Liver (tissue), 9 donors: ENCODE measurements around the gene DUSP21. TPM values are rescaled to one million over a fixed set of nuclear protein-coding genes. Genes with fewer than 3 reads are reported as not detected.

Experiments used
- DNase-seq: peaks from one replicate; pipeline ENCODE4 v3.0.0-alpha.2; 2017; ENCODE audit warnings: low spot score
- H3K27ac ChIP-seq, 2 donors: one replicate each; pipeline ENCODE4 v1.7.0; 2013; ENCODE audit warnings: inconsistent platforms in 2 of 2, low read length in 2 of 2, control low read depth in 1 of 2, low read depth in 1 of 2, mild to moderate bottlenecking in 1 of 2
- H3K27me3 ChIP-seq, 4 donors: one replicate each; pipeline versions ENCODE4 v1.6.1 to v1.7.0; 2013; ENCODE audit warnings: low read length in 3 of 4, inconsistent platforms in 1 of 4, mild to moderate bottlenecking in 1 of 4, moderate library complexity in 1 of 4; ENCODE audit not compliant: control insufficient read depth in 4 of 4, insufficient read depth in 4 of 4
- H3K36me3 ChIP-seq, 4 donors: one replicate each; pipeline versions ENCODE4 v1.6.1 to v1.7.0; 2013; ENCODE audit warnings: low read length in 3 of 4, mild to moderate bottlenecking in 3 of 4, low read depth in 1 of 4, moderate library complexity in 1 of 4; ENCODE audit not compliant: control insufficient read depth in 4 of 4, insufficient read depth in 3 of 4
- H3K4me1 ChIP-seq, 4 donors: one replicate each; pipeline versions ENCODE4 v1.6.1 to v1.7.0; 2013; ENCODE audit warnings: low read length in 3 of 4, mild to moderate bottlenecking in 3 of 4, moderate library complexity in 1 of 4; ENCODE audit not compliant: control insufficient read depth in 4 of 4, insufficient read depth in 4 of 4
- H3K4me3 ChIP-seq, 3 donors: one replicate each; pipeline versions ENCODE4 v1.6.1 to v1.7.0; 2013; ENCODE audit warnings: low read length in 3 of 3, control low read depth in 1 of 3, low read depth in 1 of 3, mild to moderate bottlenecking in 1 of 3
- H3K9ac ChIP-seq, 2 donors: one replicate each; pipeline ENCODE4 v1.7.0; 2013; ENCODE audit warnings: low read length in 2 of 2, mild to moderate bottlenecking in 2 of 2, moderate library complexity in 2 of 2, control low read depth in 1 of 2, low read depth in 1 of 2
- H3K9me3 ChIP-seq, 4 donors: one replicate each; pipeline versions ENCODE4 v1.6.1 to v1.7.0; 2013; ENCODE audit warnings: low read length in 3 of 4; ENCODE audit not compliant: control insufficient read depth in 4 of 4
- EGR1 ChIP-seq, 2 donors: IDR thresholded peaks; 2 replicates each; pipeline ENCODE4 v1.6.1; 2016 to 2018; ENCODE audit warnings: antibody characterized with exemption in 2 of 2, low read depth in 2 of 2
- FOXA1 ChIP-seq: IDR thresholded peaks from 2 replicates; pipeline ENCODE4 v1.6.1; 2016; ENCODE audit warnings: antibody characterized with exemption
- FOXA2 ChIP-seq: IDR thresholded peaks from 2 replicates; pipeline ENCODE4 v1.6.1; 2016; ENCODE audit warnings: antibody characterized with exemption
- GABPA ChIP-seq, 2 donors: IDR thresholded peaks in 1 of 2; conservative IDR thresholded peaks in 1 of 2; 2 replicates each; pipeline ENCODE4 v1.6.1; 2016; ENCODE audit warnings: antibody characterized with exemption in 2 of 2, mild to moderate bottlenecking in 1 of 2, moderate library complexity in 1 of 2
- HNF4A ChIP-seq, 2 donors: conservative IDR thresholded peaks; 2 replicates each; pipeline ENCODE4 v1.6.1; 2016; ENCODE audit warnings: antibody characterized with exemption in 2 of 2, mild to moderate bottlenecking in 2 of 2
- HNF4G ChIP-seq: IDR thresholded peaks from 2 replicates; pipeline ENCODE4 v1.6.1; 2016; ENCODE audit warnings: antibody characterized with exemption
- JUND ChIP-seq, 2 donors: IDR thresholded peaks; 2 replicates each; pipeline ENCODE4 v1.6.1; 2016; ENCODE audit warnings: antibody characterized with exemption in 2 of 2
- NR2F2 ChIP-seq: IDR thresholded peaks from 2 replicates; pipeline ENCODE4 v1.6.1; 2016; ENCODE audit warnings: antibody characterized with exemption
- RAD21 ChIP-seq, 2 donors: IDR thresholded peaks; 2 replicates each; pipeline ENCODE4 v1.6.1; 2016; ENCODE audit warnings: antibody characterized with exemption in 2 of 2, mild to moderate bottlenecking in 2 of 2
- RXRA ChIP-seq, 2 donors: IDR thresholded peaks; 2 replicates each; pipeline ENCODE4 v1.6.1; 2017 to 2018; ENCODE audit warnings: antibody characterized with exemption in 2 of 2, mild to moderate bottlenecking in 1 of 2
- TAF1 ChIP-seq: conservative IDR thresholded peaks from 2 replicates; pipeline ENCODE4 v1.6.1; 2016; ENCODE audit warnings: antibody characterized with exemption, mild to moderate bottlenecking
- YY1 ChIP-seq: IDR thresholded peaks from 2 replicates; pipeline ENCODE4 v1.6.1; 2016; ENCODE audit warnings: antibody characterized with exemption, mild to moderate bottlenecking
- WGBS: extraction: QIAGEN DNeasy Blood & Tissue Kit; methylation state at CpG from one replicate; pipeline ENCODE4 v1.1.7; 2013; 5-methylcytosine and 5-hydroxymethylcytosine counted together
- polyA plus RNA-seq, 2 donors: library from polyadenylated mRNA; stranded (reverse) in 1 of 2; unstranded in 1 of 2; fragments of 200-250 nt in 1 of 2; fragments of >200 nt in 1 of 2; fragmentation: Nextera tagmentation in 1 of 2; extraction: Ambion mirVana in 1 of 2; gene quantifications; one replicate each; pipeline versions ENCODE4 v1.2.1 to v1.2.3, GENCODE V29; 2013 to 2015
- total RNA-seq, 2 donors: library from RNA; depleted of rRNA; stranded (reverse); fragments of >200 nt; gene quantifications; one replicate each; pipeline ENCODE4 v1.2.3, GENCODE V29; 2014
- TF ChIP-seq, protein P1 (sequence below): fragments of 150-350 bp; IDR thresholded peaks from 2 replicates; pipeline ENCODE4 v1.5.1; 2017; ENCODE audit warnings: improper control_type of control experiment, low read depth, low read length; ENCODE audit not compliant: missing input control
- TF ChIP-seq, protein P2 (sequence below): IDR thresholded peaks from 2 replicates; pipeline ENCODE4 v1.6.1; 2016; ENCODE audit warnings: antibody characterized with exemption
- TF ChIP-seq, protein P3 (sequence below): IDR thresholded peaks from 2 replicates; pipeline ENCODE4 v1.6.1; 2016; ENCODE audit warnings: antibody characterized with exemption
- TF ChIP-seq, protein P4 (sequence below): IDR thresholded peaks from 2 replicates; pipeline ENCODE4 v1.6.1; 2016; ENCODE audit warnings: antibody characterized with exemption
- TF ChIP-seq, protein P5 (sequence below): IDR thresholded peaks from 2 replicates; pipeline ENCODE4 v1.6.1; 2016; ENCODE audit warnings: antibody characterized with exemption, mild to moderate bottlenecking
- donor health status: healthy.
- donor health status: healthy.
- donor health status: healthy.
- donor health status: healthy.
- donor health status: healthy.

Gene DUSP21
- total and polyA plus RNA-seq, 4 donors, result 1.6 TPM; not detected in 3

DNA sequence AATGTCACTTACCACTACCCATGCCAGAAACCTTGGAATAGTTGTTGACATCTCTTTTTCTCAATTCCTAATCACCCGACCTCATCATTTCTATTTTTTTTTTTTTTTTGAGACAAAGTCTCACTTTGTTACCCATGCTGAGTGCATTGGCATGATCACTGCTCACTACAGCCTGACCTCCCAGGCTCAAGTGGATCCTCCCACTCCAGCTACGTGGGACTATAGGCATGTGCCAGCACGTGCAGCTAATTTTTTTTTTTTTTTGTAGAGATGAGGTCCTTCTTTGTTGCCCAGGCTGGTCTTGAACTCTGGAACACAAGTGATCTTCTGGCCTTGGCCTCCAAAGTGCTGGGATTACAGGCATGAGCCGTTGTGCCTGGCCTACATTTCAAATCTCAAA is 41.1 kb downstream of the DUSP21 start (continued):
- TF ChIP-seq, protein P1, sequence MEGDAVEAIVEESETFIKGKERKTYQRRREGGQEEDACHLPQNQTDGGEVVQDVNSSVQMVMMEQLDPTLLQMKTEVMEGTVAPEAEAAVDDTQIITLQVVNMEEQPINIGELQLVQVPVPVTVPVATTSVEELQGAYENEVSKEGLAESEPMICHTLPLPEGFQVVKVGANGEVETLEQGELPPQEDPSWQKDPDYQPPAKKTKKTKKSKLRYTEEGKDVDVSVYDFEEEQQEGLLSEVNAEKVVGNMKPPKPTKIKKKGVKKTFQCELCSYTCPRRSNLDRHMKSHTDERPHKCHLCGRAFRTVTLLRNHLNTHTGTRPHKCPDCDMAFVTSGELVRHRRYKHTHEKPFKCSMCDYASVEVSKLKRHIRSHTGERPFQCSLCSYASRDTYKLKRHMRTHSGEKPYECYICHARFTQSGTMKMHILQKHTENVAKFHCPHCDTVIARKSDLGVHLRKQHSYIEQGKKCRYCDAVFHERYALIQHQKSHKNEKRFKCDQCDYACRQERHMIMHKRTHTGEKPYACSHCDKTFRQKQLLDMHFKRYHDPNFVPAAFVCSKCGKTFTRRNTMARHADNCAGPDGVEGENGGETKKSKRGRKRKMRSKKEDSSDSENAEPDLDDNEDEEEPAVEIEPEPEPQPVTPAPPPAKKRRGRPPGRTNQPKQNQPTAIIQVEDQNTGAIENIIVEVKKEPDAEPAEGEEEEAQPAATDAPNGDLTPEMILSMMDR, result no peak
- no peak for TF ChIP-seq FOXA2
- TF ChIP-seq, protein P2, sequence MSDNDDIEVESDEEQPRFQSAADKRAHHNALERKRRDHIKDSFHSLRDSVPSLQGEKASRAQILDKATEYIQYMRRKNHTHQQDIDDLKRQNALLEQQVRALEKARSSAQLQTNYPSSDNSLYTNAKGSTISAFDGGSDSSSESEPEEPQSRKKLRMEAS, result no peak

DNA sequence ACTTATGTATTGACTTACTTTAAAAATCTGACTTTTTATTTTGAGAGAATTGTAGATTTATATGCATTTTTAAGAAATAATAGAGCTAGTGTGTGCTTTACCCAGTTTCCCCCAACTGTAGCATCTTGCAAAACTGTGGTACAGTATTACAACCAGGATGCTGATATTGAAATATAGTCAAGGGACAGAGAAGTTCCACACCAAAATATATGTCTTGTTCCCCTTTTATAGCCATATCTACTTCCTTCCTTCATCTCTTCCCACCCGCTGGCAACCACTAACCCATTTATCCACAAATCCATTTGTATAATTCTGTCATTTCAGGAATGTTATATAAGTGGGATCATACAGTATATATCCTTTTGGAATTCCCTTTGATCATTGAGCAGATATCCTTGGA is 46.0 kb downstream of the DUSP21 start:
- Histone ChIP-seq H3K27ac (no peak overlapping the region), H3K4me1 (peaks cover 0 to 7% (median 2%) of the 10 kb centered on the region in 4 donors)

DNA sequence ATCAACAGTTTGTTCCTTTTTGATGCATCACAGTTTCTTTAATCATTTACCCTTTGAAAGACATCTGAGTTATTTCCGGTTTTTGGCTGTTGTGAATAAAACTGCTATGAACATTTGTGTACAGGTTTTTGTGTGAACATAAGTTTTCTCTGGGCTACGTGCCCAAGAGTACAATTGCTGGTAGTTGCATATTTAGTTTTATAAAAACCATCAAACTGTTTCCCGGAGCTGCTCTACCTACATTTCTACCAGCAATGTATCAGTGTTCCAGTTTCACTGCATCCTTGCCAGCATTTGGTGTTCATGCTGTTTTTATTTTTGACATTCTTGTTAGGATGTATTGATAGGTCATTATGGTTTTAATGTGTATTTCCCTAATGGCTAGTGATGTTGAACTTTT is 46.4 kb downstream of the DUSP21 start:
- Histone ChIP-seq H3K4me3 (no peak overlapping the region), H3K4me1 (peaks cover 0 to 7% (median 2%) of the 10 kb centered on the region in 4 donors), H3K27ac (no peak overlapping the region), H3K9ac (no peak overlapping the region), H3K9me3 (no peaks in the 10 kb centered on the region), H3K27me3 (no peaks in the 10 kb centered on the region), H3K36me3 (no peaks in the 10 kb centered on the region)
- no peak for DNase-seq
- 57% methylated on average over 3 of the region's 3 CpGs for WGBS
- no peak for TF ChIP-seq RAD21 (IDR thresholded peaks at IDR 0.05)
- TF ChIP-seq RXRA (IDR thresholded peaks at IDR 0.05), result no peak
- no peak for TF ChIP-seq FOXA1
- TF ChIP-seq TAF1, result no peak
- no peak for TF ChIP-seq FOXA2
- no peak for TF ChIP-seq JUND (IDR thresholded peaks at IDR 0.05)
- TF ChIP-seq, protein P3, sequence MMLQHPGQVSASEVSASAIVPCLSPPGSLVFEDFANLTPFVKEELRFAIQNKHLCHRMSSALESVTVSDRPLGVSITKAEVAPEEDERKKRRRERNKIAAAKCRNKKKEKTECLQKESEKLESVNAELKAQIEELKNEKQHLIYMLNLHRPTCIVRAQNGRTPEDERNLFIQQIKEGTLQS, result no peak
- TF ChIP-seq HNF4G, result no peak
- TF ChIP-seq, protein P4, sequence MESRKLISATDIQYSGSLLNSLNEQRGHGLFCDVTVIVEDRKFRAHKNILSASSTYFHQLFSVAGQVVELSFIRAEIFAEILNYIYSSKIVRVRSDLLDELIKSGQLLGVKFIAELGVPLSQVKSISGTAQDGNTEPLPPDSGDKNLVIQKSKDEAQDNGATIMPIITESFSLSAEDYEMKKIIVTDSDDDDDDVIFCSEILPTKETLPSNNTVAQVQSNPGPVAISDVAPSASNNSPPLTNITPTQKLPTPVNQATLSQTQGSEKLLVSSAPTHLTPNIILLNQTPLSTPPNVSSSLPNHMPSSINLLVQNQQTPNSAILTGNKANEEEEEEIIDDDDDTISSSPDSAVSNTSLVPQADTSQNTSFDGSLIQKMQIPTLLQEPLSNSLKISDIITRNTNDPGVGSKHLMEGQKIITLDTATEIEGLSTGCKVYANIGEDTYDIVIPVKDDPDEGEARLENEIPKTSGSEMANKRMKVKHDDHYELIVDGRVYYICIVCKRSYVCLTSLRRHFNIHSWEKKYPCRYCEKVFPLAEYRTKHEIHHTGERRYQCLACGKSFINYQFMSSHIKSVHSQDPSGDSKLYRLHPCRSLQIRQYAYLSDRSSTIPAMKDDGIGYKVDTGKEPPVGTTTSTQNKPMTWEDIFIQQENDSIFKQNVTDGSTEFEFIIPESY, result no peak
- TF ChIP-seq YY1, result no peak
- TF ChIP-seq GABPA (IDR thresholded peaks at IDR 0.05 in 1 of 2, conservative IDR thresholded peaks at IDR 0.05 in 1 of 2), result no peak
- TF ChIP-seq, protein P2, result no peak
- TF ChIP-seq NR2F2, result no peak
- no peak for TF ChIP-seq EGR1 (IDR thresholded peaks at IDR 0.05; ENCODE audit: low read depth in 2 of 2)

More for the DNA sequence above, 46.0 kb downstream of the DUSP21 start:
- H3K4me3 ChIP-seq, result no peak overlapping the region
- H3K9me3 ChIP-seq, result no peaks in the 10 kb centered on the region
- H3K36me3 ChIP-seq, result no peaks in the 10 kb centered on the region
- no peaks in the 10 kb centered on the region for H3K27me3 ChIP-seq
- DNase-seq, result no peak
- TF ChIP-seq EGR1 (IDR thresholded peaks at IDR 0.05; ENCODE audit: low read depth in 2 of 2) (no peak), RAD21 (IDR thresholded peaks at IDR 0.05) (no peak), HNF4G (no peak), FOXA2 (no peak), GABPA (IDR thresholded peaks at IDR 0.05 in 1 of 2, conservative IDR thresholded peaks at IDR 0.05 in 1 of 2) (no peak), HNF4A (conservative IDR thresholded peaks at IDR 0.05) (no peak)
- TF ChIP-seq, protein P1, result no peak
- TF ChIP-seq, protein P5, sequence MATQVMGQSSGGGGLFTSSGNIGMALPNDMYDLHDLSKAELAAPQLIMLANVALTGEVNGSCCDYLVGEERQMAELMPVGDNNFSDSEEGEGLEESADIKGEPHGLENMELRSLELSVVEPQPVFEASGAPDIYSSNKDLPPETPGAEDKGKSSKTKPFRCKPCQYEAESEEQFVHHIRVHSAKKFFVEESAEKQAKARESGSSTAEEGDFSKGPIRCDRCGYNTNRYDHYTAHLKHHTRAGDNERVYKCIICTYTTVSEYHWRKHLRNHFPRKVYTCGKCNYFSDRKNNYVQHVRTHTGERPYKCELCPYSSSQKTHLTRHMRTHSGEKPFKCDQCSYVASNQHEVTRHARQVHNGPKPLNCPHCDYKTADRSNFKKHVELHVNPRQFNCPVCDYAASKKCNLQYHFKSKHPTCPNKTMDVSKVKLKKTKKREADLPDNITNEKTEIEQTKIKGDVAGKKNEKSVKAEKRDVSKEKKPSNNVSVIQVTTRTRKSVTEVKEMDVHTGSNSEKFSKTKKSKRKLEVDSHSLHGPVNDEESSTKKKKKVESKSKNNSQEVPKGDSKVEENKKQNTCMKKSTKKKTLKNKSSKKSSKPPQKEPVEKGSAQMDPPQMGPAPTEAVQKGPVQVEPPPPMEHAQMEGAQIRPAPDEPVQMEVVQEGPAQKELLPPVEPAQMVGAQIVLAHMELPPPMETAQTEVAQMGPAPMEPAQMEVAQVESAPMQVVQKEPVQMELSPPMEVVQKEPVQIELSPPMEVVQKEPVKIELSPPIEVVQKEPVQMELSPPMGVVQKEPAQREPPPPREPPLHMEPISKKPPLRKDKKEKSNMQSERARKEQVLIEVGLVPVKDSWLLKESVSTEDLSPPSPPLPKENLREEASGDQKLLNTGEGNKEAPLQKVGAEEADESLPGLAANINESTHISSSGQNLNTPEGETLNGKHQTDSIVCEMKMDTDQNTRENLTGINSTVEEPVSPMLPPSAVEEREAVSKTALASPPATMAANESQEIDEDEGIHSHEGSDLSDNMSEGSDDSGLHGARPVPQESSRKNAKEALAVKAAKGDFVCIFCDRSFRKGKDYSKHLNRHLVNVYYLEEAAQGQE, result no peak
- H3K9ac ChIP-seq, result no peak overlapping the region
- 68% methylated on average over 1 of the region's 1 CpG for WGBS
